Loucy (cell line): ENCODE results near the gene C15orf39.

Experiments
- H2AFZ ChIP-seq: fragments of 200-600 bp; sonication (generic); 2 replicates; pipeline ENCODE4 v1.6.0; 2016; ENCODE audit warnings: antibody characterized with exemption, mild to moderate bottlenecking, low read length, moderate library complexity
- H3F3A ChIP-seq: fragments of 200-600 bp; 2 replicates; pipeline ENCODE4 v1.6.0; 2016; ENCODE audit warnings: antibody characterized with exemption, low read depth, mild to moderate bottlenecking
- H3K27me3 ChIP-seq: fragments of 200-600 bp; sonication (generic); 2 replicates; pipeline ENCODE4 v1.6.1; 2014; ENCODE audit warnings: low read length, mild to moderate bottlenecking; ENCODE audit not compliant: insufficient read depth, poor library complexity, severe bottlenecking
- H3K36me3 ChIP-seq: fragments of 200-600 bp; sonication (generic); 2 replicates; pipeline ENCODE4 v1.6.1; 2016; ENCODE audit warnings: low read length; ENCODE audit not compliant: insufficient read depth
- H3K4me1 ChIP-seq: fragments of 200-600 bp; sonication (generic); 2 replicates; pipeline ENCODE4 v1.5.1; 2014; ENCODE audit warnings: low read length, mild to moderate bottlenecking; ENCODE audit not compliant: insufficient read depth, poor library complexity, severe bottlenecking
- H3K4me2 ChIP-seq: fragments of 200-600 bp; sonication (generic); 2 replicates; pipeline ENCODE4 v1.6.0; 2014; ENCODE audit warnings: antibody characterized with exemption, low read length, low read depth, mild to moderate bottlenecking; ENCODE audit not compliant: poor library complexity, severe bottlenecking
- H3K4me3 ChIP-seq: fragments of 200-600 bp; sonication (generic); 2 replicates; pipeline ENCODE4 v1.5.1; 2014; ENCODE audit warnings: low read length, mild to moderate bottlenecking, mixed read lengths; ENCODE audit not compliant: poor library complexity, severe bottlenecking
- H3K79me2 ChIP-seq: fragments of 200-600 bp; sonication (generic); 2 replicates; pipeline ENCODE4 v1.6.1; 2014; ENCODE audit warnings: low read length; ENCODE audit not compliant: insufficient read depth
- H3K9ac ChIP-seq: fragments of 200-600 bp; sonication (generic); 2 replicates; pipeline ENCODE4 v1.6.0; 2014; ENCODE audit warnings: mild to moderate bottlenecking, low read depth, low read length, moderate library complexity; ENCODE audit not compliant: poor library complexity, severe bottlenecking
- H3K9me2 ChIP-seq: fragments of 200-600 bp; sonication (generic); replicated peaks from 2 replicates; pipeline ENCODE4 v1.6.1; 2016; ENCODE audit warnings: low read depth, low read length, mixed read lengths
- H3K9me3 ChIP-seq: fragments of 200-600 bp; sonication (generic); 2 replicates; pipeline ENCODE4 v1.6.1; 2014; ENCODE audit warnings: mild to moderate bottlenecking, antibody characterized with exemption, low read length, low read depth; ENCODE audit not compliant: insufficient read depth
- H4K20me1 ChIP-seq: fragments of 200-600 bp; sonication (generic); 2 replicates; pipeline ENCODE4 v1.6.0; 2014; ENCODE audit warnings: antibody characterized with exemption, low read length, mild to moderate bottlenecking; ENCODE audit not compliant: insufficient read depth, poor library complexity, severe bottlenecking
- CTCF ChIP-seq: fragments of 200-600 bp; sonication (generic); conservative IDR thresholded peaks from 2 replicates; pipeline ENCODE4 v1.5.1; 2014; ENCODE audit warnings: mild to moderate bottlenecking, antibody characterized with exemption, low read length
- EZH2phosphoT487 ChIP-seq: fragments of 200-600 bp; IDR thresholded peaks from 2 replicates; pipeline ENCODE4 v1.6.1; 2018; ENCODE audit warnings: antibody characterized with exemption, mild to moderate bottlenecking, moderate library complexity, borderline replicate concordance

C15orf39 gene

GRCh38 chr15:75201616-75202250 lies at the start of gene C15orf39:
Gene C15orf39, plus strand, starts transcription at chr15:75201882. Its CDS starts 4,167 bp downstream, at chr15:75206049.
- peak within 1 kb of the TSS; percentile 91 for H3K4me2 ChIP-seq
- no peaks in the 10 kb centered on the region for H3K27me3 ChIP-seq
- peak within 1 kb of the TSS; percentile 76 for H3K4me3 ChIP-seq
- H3K9ac ChIP-seq: peak within 1 kb of the TSS; percentile 89
- peaks cover 63% of the 10 kb centered on the region for H3K4me1 ChIP-seq
- H3F3A ChIP-seq: peaks cover 4% of the 10 kb centered on the region
- peak within 1 kb of the TSS; percentile 40; the same call in 1 of the 2 replicates for H2AFZ ChIP-seq
- no peaks in the 10 kb centered on the region for H3K9me3 ChIP-seq
- peaks cover 76% of the 10 kb centered on the region for H3K79me2 ChIP-seq
- H3K9me2 ChIP-seq: no peaks in the 10 kb centered on the region
- H3K36me3 ChIP-seq: peaks cover 13% of the 10 kb centered on the region; the same call in 1 of the 2 replicates
- peaks cover 52% of the 10 kb centered on the region for H4K20me1 ChIP-seq
- TF ChIP-seq CTCF (peak; percentile 69), EZH2phosphoT487 (no peak)

GRCh38 chr15:75152382-75153079 lies 49.2 kb upstream of the C15orf39 start:
- H3K4me1 ChIP-seq: peaks cover 48% of the 10 kb centered on the region
- TF ChIP-seq EZH2phosphoT487 (no peak), CTCF (no peak)
- H3K4me3 ChIP-seq: peak overlapping the region; percentile 62
- H2AFZ ChIP-seq: no peak overlapping the region
- H3K79me2 ChIP-seq: no peaks in the 10 kb centered on the region
- no peaks in the 10 kb centered on the region for H4K20me1 ChIP-seq
- H3K36me3 ChIP-seq: no peaks in the 10 kb centered on the region
- H3K27me3 ChIP-seq: no peaks in the 10 kb centered on the region
- H3K9me3 ChIP-seq: peaks cover 3% of the 10 kb centered on the region; the same call in 1 of the 2 replicates
- H3K4me2 ChIP-seq: peak overlapping the region; percentile 84
- no peaks in the 10 kb centered on the region for H3K9me2 ChIP-seq
- peak overlapping the region; percentile 46 for H3K9ac ChIP-seq
- H3F3A ChIP-seq: no peaks in the 10 kb centered on the region

DNA sequence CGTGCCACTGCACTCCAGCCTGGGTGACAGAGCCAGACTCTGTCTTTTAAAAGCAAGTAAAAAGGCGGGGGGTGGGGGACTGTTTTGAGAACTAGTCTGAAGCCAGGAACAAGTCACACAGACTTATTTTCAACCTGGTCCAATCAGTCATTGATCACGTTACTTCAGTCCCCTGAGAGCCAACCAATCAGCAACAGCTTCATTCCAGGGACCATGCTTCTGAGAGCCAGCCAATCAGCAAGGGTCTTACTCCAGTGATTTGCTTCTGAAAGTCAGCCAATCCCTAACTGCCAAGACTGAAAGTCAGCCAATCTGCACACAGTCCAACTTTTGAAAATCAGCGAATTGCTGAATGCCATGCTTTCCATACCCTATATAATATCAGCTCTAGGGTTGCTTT lies 48.6 kb upstream of the C15orf39 start:
- H3K4me1 ChIP-seq: peaks cover 48% of the 10 kb centered on the region
- H3K9me3 ChIP-seq: peaks cover 3% of the 10 kb centered on the region; the same call in 1 of the 2 replicates
- peak overlapping the region; percentile 62 for H3K4me3 ChIP-seq
- peak overlapping the region; percentile 68 for H3K9ac ChIP-seq
- H3K9me2 ChIP-seq: no peaks in the 10 kb centered on the region
- H4K20me1 ChIP-seq: no peaks in the 10 kb centered on the region
- no peaks in the 10 kb centered on the region for H3K27me3 ChIP-seq
- H3F3A ChIP-seq: no peaks in the 10 kb centered on the region
- no peaks in the 10 kb centered on the region for H3K36me3 ChIP-seq
- peak overlapping the region; percentile 11; the same call in 1 of the 2 replicates for H2AFZ ChIP-seq
- peak overlapping the region; percentile 84 for H3K4me2 ChIP-seq
- no peaks in the 10 kb centered on the region for H3K79me2 ChIP-seq
- TF ChIP-seq EZH2phosphoT487: no peak
- no peak for TF ChIP-seq CTCF
